IMR-90 (cell line): ENCODE measurements around the gene PTGS1. TPM values are rescaled to one million over a fixed set of nuclear protein-coding genes. Genes with fewer than 3 reads are reported as not detected.

Experiments used
- ATAC-seq: fragments of 200-7000 bp; cut with Tn5 transposase; 2 replicates; pipeline ENCODE4 v1.9.1; 2020; ENCODE audit warnings: low read depth, mild to moderate bottlenecking, moderate library complexity
- BruUV-seq: library from RNA; stranded (reverse); fragments of 400-500 nt; replicated peaks from 2 replicates; lab custom pipeline; 2021; lab: Mats Ljungman, UMichigan
- CTCF ChIA-PET: fragments of 300-600 bp; formaldehyde crosslinking; extraction: SDS; loops from one replicate; lab custom pipeline; 2021; ENCODE audit warnings: antibody characterized with exemption; lab: Yijun Ruan, JAX
- POLR2A ChIA-PET: fragments of 300-600 bp; sonication (Branson Sonifier 250); formaldehyde crosslinking; loops from one replicate; lab custom pipeline; 2022; ENCODE audit warnings: antibody characterized with exemption; ENCODE audit not compliant: unreplicated experiment; lab: Charles Lee
- DNase-seq: peaks from one replicate; pipeline ENCODE4 v3.0.0; 2013
- H2AFZ ChIP-seq: replicated peaks from 2 replicates; pipeline ENCODE3; 2013; ENCODE audit warnings: low read length, mild to moderate bottlenecking; ENCODE audit not compliant: poor library complexity
- H2AK5ac ChIP-seq: 2 replicates; pipeline ENCODE4 v1.6.1; 2013; ENCODE audit warnings: low read depth, low read length, inconsistent platforms
- H2AK9ac ChIP-seq: replicated peaks from 2 replicates; pipeline ENCODE3; 2013; ENCODE audit warnings: mild to moderate bottlenecking, low read depth, low read length, moderate library complexity; ENCODE audit not compliant: poor library complexity
- H2BK120ac ChIP-seq: 2 replicates; pipeline ENCODE4 v1.6.1; 2013; ENCODE audit warnings: low read depth, low read length, inconsistent platforms
- H2BK15ac ChIP-seq: 3 replicates; pipeline ENCODE4 v1.6.1; 2013; ENCODE audit warnings: low read depth, low read length, inconsistent platforms
- H2BK20ac ChIP-seq: 2 replicates; pipeline ENCODE4 v1.6.1; 2013; ENCODE audit warnings: low read depth, mild to moderate bottlenecking, inconsistent platforms, low read length, moderate library complexity
- H2BK5ac ChIP-seq: 2 replicates; pipeline ENCODE4 v1.6.1; 2013; ENCODE audit warnings: mild to moderate bottlenecking, low read depth, low read length, inconsistent platforms; ENCODE audit not compliant: poor library complexity, severe bottlenecking
- H3K14ac ChIP-seq: replicated peaks from 2 replicates; pipeline ENCODE4 v1.6.1; 2013; ENCODE audit warnings: low read depth, low read length, inconsistent platforms
- H3K18ac ChIP-seq: 2 replicates; pipeline ENCODE4 v1.6.1; 2013; ENCODE audit warnings: low read depth, low read length, control low read depth
- H3K23ac ChIP-seq: 2 replicates; pipeline ENCODE4 v1.6.1; 2013; ENCODE audit warnings: low read depth, low read length, inconsistent platforms
- H3K27ac ChIP-seq: 2 replicates; pipeline ENCODE4 v1.5.1; 2013; ENCODE audit warnings: mild to moderate bottlenecking, control low read depth, low read length; ENCODE audit not compliant: insufficient read depth
- H3K27me3 ChIP-seq: 2 replicates; pipeline ENCODE4 v1.6.1; 2013; ENCODE audit warnings: low read length; ENCODE audit not compliant: control insufficient read depth, insufficient read depth
- H3K36me3 ChIP-seq: 2 replicates; pipeline ENCODE4 v1.6.1; 2013; ENCODE audit warnings: low read length, mixed read lengths; ENCODE audit not compliant: control insufficient read depth, insufficient read depth
- H3K4ac ChIP-seq: 2 replicates; pipeline ENCODE4 v1.6.1; 2013; ENCODE audit warnings: low read depth, low read length, inconsistent platforms
- H3K4me1 ChIP-seq: 2 replicates; pipeline ENCODE4 v1.6.1; 2013; ENCODE audit warnings: low read length, mixed read lengths; ENCODE audit not compliant: control insufficient read depth, insufficient read depth
- H3K4me2 ChIP-seq: 2 replicates; pipeline ENCODE4 v1.6.1; 2013; ENCODE audit warnings: low read depth, mild to moderate bottlenecking, control low read depth, low read length, moderate library complexity
- H3K4me3 ChIP-seq: 2 replicates; pipeline ENCODE4 v1.5.1; 2013; ENCODE audit warnings: low read depth, mild to moderate bottlenecking, control low read depth, low read length, moderate library complexity; ENCODE audit not compliant: insufficient read depth
- H3K56ac ChIP-seq: 2 replicates; pipeline ENCODE4 v1.6.1; 2013; ENCODE audit warnings: low read length, inconsistent platforms; ENCODE audit not compliant: insufficient read depth; ENCODE audit errors: extremely low read depth
- H3K79me1 ChIP-seq, 2 experiments: 2 replicates each; pipeline ENCODE4 v1.6.1; 2013; ENCODE audit warnings: low read length in 2 of 2, inconsistent platforms in 1 of 2, low read depth in 1 of 2
- H3K9ac ChIP-seq: 2 replicates; pipeline ENCODE4 v1.6.1; 2013; ENCODE audit warnings: low read depth, low read length, control low read depth
- H3K9me1 ChIP-seq: 2 replicates; pipeline ENCODE4 v1.6.1; 2013; ENCODE audit warnings: low read length, inconsistent platforms; ENCODE audit not compliant: insufficient read depth
- H3K9me3 ChIP-seq: 2 replicates; pipeline ENCODE4 v1.6.1; 2013; ENCODE audit warnings: low read length; ENCODE audit not compliant: control insufficient read depth, insufficient read depth
- H4K20me1 ChIP-seq: 2 replicates; pipeline ENCODE4 v1.6.1; 2013; ENCODE audit warnings: low read length, inconsistent platforms; ENCODE audit not compliant: insufficient read depth
- H4K5ac ChIP-seq: 2 replicates; pipeline ENCODE4 v1.6.1; 2013; ENCODE audit warnings: mild to moderate bottlenecking, low read depth, low read length, control low read depth
- H4K8ac ChIP-seq, 2 experiments: 2 replicates each; pipeline ENCODE4 v1.6.1; 2013; ENCODE audit warnings: low read depth in 2 of 2, low read length in 2 of 2, control low read depth in 1 of 2, inconsistent platforms in 1 of 2
- H4K91ac ChIP-seq: 2 replicates; pipeline ENCODE4 v1.6.1; 2013; ENCODE audit warnings: low read depth, low read length, inconsistent platforms; ENCODE audit not compliant: insufficient read depth
- BHLHE40 ChIP-seq: fragments of 150-350 bp; IDR thresholded peaks from 2 replicates; pipeline ENCODE4 v1.6.1; 2016; ENCODE audit warnings: mild to moderate bottlenecking, low read depth, low read length
- CEBPB ChIP-seq: IDR thresholded peaks from 2 replicates; pipeline ENCODE4 v1.6.1; 2012; ENCODE audit warnings: low read depth, low read length, improper control_type of control experiment
- MAZ ChIP-seq: IDR thresholded peaks from 2 replicates; pipeline ENCODE4 v1.6.1; 2012; ENCODE audit warnings: low read depth, mild to moderate bottlenecking, low read length, improper control_type of control experiment, moderate library complexity, borderline replicate concordance
- POLR2A ChIP-seq: IDR thresholded peaks from 2 replicates; pipeline ENCODE4 v1.6.1; 2012; ENCODE audit warnings: mild to moderate bottlenecking, low read depth, low read length
- RAD21 ChIP-seq: IDR thresholded peaks from 2 replicates; pipeline ENCODE4 v1.6.1; 2012; ENCODE audit warnings: low read length, improper control_type of control experiment
- RCOR1 ChIP-seq: IDR thresholded peaks from 2 replicates; pipeline ENCODE4 v1.6.1; 2012; ENCODE audit warnings: mild to moderate bottlenecking, low read length, improper control_type of control experiment; ENCODE audit not compliant: insufficient replicate concordance
- RFX5 ChIP-seq: IDR thresholded peaks from 2 replicates; pipeline ENCODE4 v1.8.0; 2012; ENCODE audit warnings: low read depth, mild to moderate bottlenecking, low read length, moderate library complexity
- SMC3 ChIP-seq: fragments of 150-350 bp; IDR thresholded peaks from 2 replicates; pipeline ENCODE4 v1.6.1; 2016; ENCODE audit warnings: low read depth, mild to moderate bottlenecking, antibody characterized with exemption, low read length, moderate library complexity
- dilution Hi-C: fragments of 300-500 bp; cut with HindIII; formaldehyde crosslinking; loops from one replicate; pipeline ENCODE4 v1.14.3; 2018; ENCODE audit warnings: low sequenced_read_pairs; ENCODE audit not compliant: unreplicated experiment
- in situ Hi-C: fragments of 300-500 bp; cut with MboI; formaldehyde crosslinking; loops from 3 replicates; pipeline ENCODE4 v1.14.3; 2019; ENCODE audit warnings: low sequenced_read_pairs, inconsistent platforms, mixed read lengths
- intact Hi-C: fragments of 100-400 bp; cut with micrococcal nuclease; formaldehyde crosslinking; loops from 2 replicates; pipeline ENCODE4 v1.10.0; 2022
- polyA plus RNA-seq, 3 experiments: library from polyadenylated mRNA; depleted of rRNA; stranded (reverse); fragments of >200 nt; gene quantifications; 2 replicates each; pipeline ENCODE4 v1.2.3, GENCODE V29; 2012; ENCODE audit warnings: low replicate concordance in 1 of 3
- total RNA-seq: library from RNA; depleted of rRNA; stranded (reverse); fragments of >200 nt; gene quantifications from 2 replicates; pipeline ENCODE4 v1.2.3, GENCODE V29; 2012
- TF ChIP-seq, protein P1 (sequence below): conservative IDR thresholded peaks from 2 replicates; pipeline ENCODE4 v1.5.1; 2012; ENCODE audit warnings: mild to moderate bottlenecking, low read depth, low read length, improper control_type of control experiment
- TF ChIP-seq, protein P2 (sequence below): fragments of 150-350 bp; IDR thresholded peaks from 2 replicates; pipeline ENCODE4 v1.6.1; 2016; ENCODE audit warnings: low read depth, mild to moderate bottlenecking, low read length, moderate library complexity, borderline replicate concordance

Gene PTGS1
- total and polyA plus RNA-seq, 2 of the 4 experiments (the other 2 are of a cell fraction): 24.7 to 38.3 TPM

DNA sequence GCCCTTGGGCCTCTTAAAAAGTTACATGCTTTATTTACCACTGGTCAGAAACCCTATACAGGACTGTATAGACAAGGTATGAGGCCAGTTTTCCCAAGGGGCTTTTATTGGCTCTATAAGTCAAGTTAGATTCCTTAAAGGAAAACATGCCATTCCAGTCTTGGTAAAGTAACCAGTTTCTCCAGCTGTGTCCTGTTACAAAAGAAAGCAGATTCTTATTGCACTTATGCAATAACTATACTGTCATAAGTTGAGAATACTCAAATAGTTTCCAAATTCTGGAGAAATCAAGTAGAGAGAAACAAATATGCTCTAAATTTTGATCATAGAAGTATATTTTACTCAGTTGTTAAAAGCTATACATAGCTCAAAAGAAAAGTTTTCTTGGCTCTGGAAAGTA is 47.2 kb downstream of the PTGS1 start:
- H3K4ac ChIP-seq: no peak overlapping the region
- no peak overlapping the region for H4K5ac ChIP-seq
- no peak overlapping the region for H2BK120ac ChIP-seq
- no peaks in the 10 kb centered on the region for H4K20me1 ChIP-seq
- H2AK9ac ChIP-seq: no peak overlapping the region
- no peak overlapping the region for H3K56ac ChIP-seq
- no peak overlapping the region for H2BK15ac ChIP-seq
- in situ Hi-C loops: no loop called here
- H3K9me1 ChIP-seq: no peaks in the 10 kb centered on the region
- H4K91ac ChIP-seq: no peak overlapping the region
- no peak overlapping the region for H2BK5ac ChIP-seq
- CTCF ChIA-PET: no interaction called here
- H3K4me2 ChIP-seq: no peak overlapping the region
- no peak for TF ChIP-seq RFX5
- no peak for TF ChIP-seq SMC3
- TF ChIP-seq, protein P1, sequence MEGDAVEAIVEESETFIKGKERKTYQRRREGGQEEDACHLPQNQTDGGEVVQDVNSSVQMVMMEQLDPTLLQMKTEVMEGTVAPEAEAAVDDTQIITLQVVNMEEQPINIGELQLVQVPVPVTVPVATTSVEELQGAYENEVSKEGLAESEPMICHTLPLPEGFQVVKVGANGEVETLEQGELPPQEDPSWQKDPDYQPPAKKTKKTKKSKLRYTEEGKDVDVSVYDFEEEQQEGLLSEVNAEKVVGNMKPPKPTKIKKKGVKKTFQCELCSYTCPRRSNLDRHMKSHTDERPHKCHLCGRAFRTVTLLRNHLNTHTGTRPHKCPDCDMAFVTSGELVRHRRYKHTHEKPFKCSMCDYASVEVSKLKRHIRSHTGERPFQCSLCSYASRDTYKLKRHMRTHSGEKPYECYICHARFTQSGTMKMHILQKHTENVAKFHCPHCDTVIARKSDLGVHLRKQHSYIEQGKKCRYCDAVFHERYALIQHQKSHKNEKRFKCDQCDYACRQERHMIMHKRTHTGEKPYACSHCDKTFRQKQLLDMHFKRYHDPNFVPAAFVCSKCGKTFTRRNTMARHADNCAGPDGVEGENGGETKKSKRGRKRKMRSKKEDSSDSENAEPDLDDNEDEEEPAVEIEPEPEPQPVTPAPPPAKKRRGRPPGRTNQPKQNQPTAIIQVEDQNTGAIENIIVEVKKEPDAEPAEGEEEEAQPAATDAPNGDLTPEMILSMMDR: no peak
- TF ChIP-seq, protein P2, sequence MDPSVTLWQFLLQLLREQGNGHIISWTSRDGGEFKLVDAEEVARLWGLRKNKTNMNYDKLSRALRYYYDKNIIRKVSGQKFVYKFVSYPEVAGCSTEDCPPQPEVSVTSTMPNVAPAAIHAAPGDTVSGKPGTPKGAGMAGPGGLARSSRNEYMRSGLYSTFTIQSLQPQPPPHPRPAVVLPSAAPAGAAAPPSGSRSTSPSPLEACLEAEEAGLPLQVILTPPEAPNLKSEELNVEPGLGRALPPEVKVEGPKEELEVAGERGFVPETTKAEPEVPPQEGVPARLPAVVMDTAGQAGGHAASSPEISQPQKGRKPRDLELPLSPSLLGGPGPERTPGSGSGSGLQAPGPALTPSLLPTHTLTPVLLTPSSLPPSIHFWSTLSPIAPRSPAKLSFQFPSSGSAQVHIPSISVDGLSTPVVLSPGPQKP: no peak
- TF ChIP-seq RAD21: no peak
- TF ChIP-seq CEBPB: no peak
- TF ChIP-seq MAZ: no peak
- TF ChIP-seq RCOR1: no peak
- no peak for TF ChIP-seq POLR2A
- TF ChIP-seq BHLHE40: no peak
- no TSS peak for BruUV-seq
- H3K27me3 ChIP-seq: no peaks in the 10 kb centered on the region
- no peaks in the 10 kb centered on the region for H3K36me3 ChIP-seq
- H3K23ac ChIP-seq: no peak overlapping the region
- no peak for ATAC-seq
- no peak overlapping the region for H3K14ac ChIP-seq
- no peak overlapping the region for H3K18ac ChIP-seq
- intact Hi-C loops: no loop called here
- no peak overlapping the region for H3K9ac ChIP-seq
- POLR2A ChIA-PET: no interaction called here
- no peak overlapping the region for H4K8ac ChIP-seq
- no peaks in the 10 kb centered on the region for H3K4me1 ChIP-seq
- no peaks in the 10 kb centered on the region for H3K79me1 ChIP-seq
- H2AK5ac ChIP-seq: no peak overlapping the region
- no peak overlapping the region for H2BK20ac ChIP-seq
- dilution Hi-C loops: no loop called here
- no peak overlapping the region for H3K4me3 ChIP-seq
- no peak overlapping the region for H2AFZ ChIP-seq
- no peak overlapping the region for H3K27ac ChIP-seq
- H3K9me3 ChIP-seq: peaks cover 18% of the 10 kb centered on the region
- no peak for DNase-seq
